A673 (cell line): ENCODE results near the gene NT5M. TPM values are rescaled to one million over a fixed set of nuclear protein-coding genes. Genes with fewer than 3 reads are reported as not detected.
A peak's percentile ranks its signal among the peaks of the same experiment; 100 is the strongest.
"Not testable (repeated sequence)": the region's sequence is repeated elsewhere in the genome, so short reads cannot be mapped to it uniquely, and the experiment has no call there.

Experiments
- BruUV-seq: library from RNA; stranded (reverse); fragments of 400-500 nt; replicated peaks from 2 replicates; lab custom pipeline; 2021; lab: Mats Ljungman, UMichigan
- CTCF ChIA-PET: fragments of 300-600 bp; sonication (Branson Sonifier 250); formaldehyde crosslinking; loops from one replicate; lab custom pipeline; 2022; ENCODE audit warnings: antibody characterized with exemption; lab: Charles Lee
- POLR2A ChIA-PET: fragments of 300-600 bp; sonication (Branson Sonifier 250); formaldehyde crosslinking; loops from one replicate; lab custom pipeline; 2022; ENCODE audit warnings: antibody characterized with exemption; ENCODE audit not compliant: low non-redundant PET; lab: Charles Lee
- DNase-seq: peaks from one replicate; pipeline ENCODE4 v3.0.0-alpha.2; 2015; ENCODE audit warnings: low spot score
- H3K27ac ChIP-seq: fragments of 200-600 bp; sonication (generic); 2 replicates; pipeline ENCODE4 v1.5.1; 2016; ENCODE audit warnings: mixed run types, low read depth, mild to moderate bottlenecking, mixed read lengths, antibody characterized with exemption, low read length; ENCODE audit not compliant: poor library complexity, severe bottlenecking
- H3K27me3 ChIP-seq: fragments of 200-600 bp; sonication (generic); replicated peaks from 2 replicates; pipeline ENCODE4 v1.6.1; 2017; ENCODE audit warnings: mixed run types, low read depth, mild to moderate bottlenecking, mixed read lengths, antibody characterized with exemption, low read length; ENCODE audit not compliant: insufficient read depth, poor library complexity
- H3K36me3 ChIP-seq: fragments of 200-600 bp; sonication (generic); 2 replicates; pipeline ENCODE4 v1.6.1; 2016; ENCODE audit warnings: mixed run types, mild to moderate bottlenecking, mixed read lengths, antibody characterized with exemption, low read length; ENCODE audit not compliant: insufficient read depth, poor library complexity, severe bottlenecking
- H3K4me1 ChIP-seq: fragments of 200-600 bp; sonication (generic); 2 replicates; pipeline ENCODE4 v1.6.1; 2017; ENCODE audit warnings: mixed run types, mild to moderate bottlenecking, mixed read lengths, antibody characterized with exemption, low read length; ENCODE audit not compliant: insufficient read depth, poor library complexity, severe bottlenecking
- H3K4me3 ChIP-seq: fragments of 200-600 bp; sonication (generic); 2 replicates; pipeline ENCODE4 v1.5.1; 2016; ENCODE audit warnings: low read depth, mixed run types, mild to moderate bottlenecking, mixed read lengths, low read length; ENCODE audit not compliant: poor library complexity, severe bottlenecking
- H3K9me3 ChIP-seq: fragments of 200-600 bp; sonication (generic); 2 replicates; pipeline ENCODE4 v1.6.1; 2016; ENCODE audit warnings: mixed run types, low read depth, mild to moderate bottlenecking, mixed read lengths, antibody characterized with exemption, low read length; ENCODE audit not compliant: poor library complexity, severe bottlenecking
- CTCF ChIP-seq: fragments of 300-800, 200-600 bp; sonication (generic); conservative IDR thresholded peaks from 2 replicates; pipeline ENCODE4 v1.5.1; 2017; ENCODE audit warnings: low read depth, mild to moderate bottlenecking, antibody characterized with exemption, low read length, moderate library complexity, mixed read lengths
- EZH2 ChIP-seq: fragments of 200-600 bp; sonication (generic); IDR thresholded peaks from 2 replicates; pipeline ENCODE4 v1.6.1; 2017; ENCODE audit warnings: borderline replicate concordance, low read depth, mild to moderate bottlenecking, mixed read lengths, antibody characterized with exemption, low read length; ENCODE audit not compliant: poor library complexity, severe bottlenecking
- intact Hi-C: fragments of 100-400 bp; cut with micrococcal nuclease; formaldehyde crosslinking; loops from one replicate; pipeline ENCODE4 v1.10.0; 2022; ENCODE audit not compliant: unreplicated experiment
- total RNA-seq: library from RNA; stranded (reverse); gene quantifications from 2 replicates; pipeline ENCODE4 v1.2.3, GENCODE V29; 2021

NT5M gene
- total RNA-seq, 1 experiment from 2014 or later = 2.6 TPM

DNA sequence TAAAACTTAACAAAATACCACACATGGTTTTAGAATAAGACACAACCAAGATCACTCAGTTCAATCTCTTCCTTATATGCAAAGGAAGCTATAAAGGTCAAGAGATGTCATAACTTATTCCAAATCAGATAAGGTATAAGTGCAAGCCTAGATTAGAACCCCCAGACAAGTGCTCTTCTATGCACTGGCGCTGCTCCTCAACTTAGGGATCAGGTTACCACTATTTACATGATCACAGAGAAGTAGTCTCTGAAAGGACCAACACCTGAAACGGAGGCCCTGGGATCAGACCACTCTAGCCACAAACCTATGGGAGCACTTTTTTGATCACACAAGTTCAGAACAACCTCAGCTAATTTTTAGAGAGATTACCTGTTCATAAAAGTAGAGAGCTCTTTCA, 38.7 kb upstream of the NT5M start:
- BruUV-seq = no TSS peak
- CTCF ChIA-PET = no interaction called here

GRCh38 chr17:17269926-17270773, 33.0 kb upstream of the NT5M start:
- ChIA-PET POLR2A (no interaction called here), CTCF (interaction anchor here (0.6 kb wide), 1 partner anchor 11 kb away, joined by 3 read pairs; the partner anchor contains the start of gene COPS3)
- H3K27me3 ChIP-seq = no peaks in the 10 kb centered on the region
- intact Hi-C loops = loop anchor here (5.0 kb wide), 1 partner anchor 53 kb away; no protein-coding TSS in a partner anchor
- TF ChIP-seq CTCF (peak; percentile 42), EZH2 (no peak)
- no peaks in the 10 kb centered on the region for H3K9me3 ChIP-seq
- no peaks in the 10 kb centered on the region for H3K4me1 ChIP-seq
- no peak overlapping the region for H3K4me3 ChIP-seq
- no peak for DNase-seq
- BruUV-seq = no TSS peak
- H3K27ac ChIP-seq = no peak overlapping the region
- peaks cover 77% of the 10 kb centered on the region for H3K36me3 ChIP-seq

More for the DNA sequence above, 38.7 kb upstream of the NT5M start:
- Histone ChIP-seq H3K36me3 (peaks cover 76% of the 10 kb centered on the region), H3K4me3 (no peak overlapping the region), H3K4me1 (no peaks in the 10 kb centered on the region), H3K9me3 (no peaks in the 10 kb centered on the region), H3K27me3 (no peaks in the 10 kb centered on the region), H3K27ac (no peak overlapping the region)
- intact Hi-C loops = no loop called here
- POLR2A ChIA-PET = interaction anchor here (0.6 kb wide), 2 partner anchors 16 to 94 kb away, joined by 4 to 8 read pairs; no protein-coding TSS in a partner anchor
- TF ChIP-seq EZH2 (no peak), CTCF (no peak)
- no peak for DNase-seq

DNA sequence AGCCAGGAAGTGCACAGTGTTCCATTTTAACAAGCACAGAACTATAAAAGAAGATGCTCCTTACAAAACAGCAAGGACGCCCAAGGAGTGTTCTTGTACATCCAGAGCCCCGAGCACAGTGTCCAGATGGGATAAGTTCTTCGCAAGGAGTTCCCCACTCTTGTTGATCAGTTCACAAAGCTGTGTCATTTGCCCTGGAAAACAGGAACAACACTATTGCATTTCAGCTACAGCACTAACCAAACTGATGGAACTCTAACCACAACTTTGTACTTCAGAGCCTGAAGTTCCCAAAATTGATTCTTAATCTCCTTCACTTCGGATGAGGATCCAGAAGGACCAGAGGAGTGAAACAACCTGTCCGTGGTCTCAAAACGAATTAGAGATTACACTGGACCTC, 27.2 kb upstream of the NT5M start:
- no peak for TF ChIP-seq CTCF
- TF ChIP-seq EZH2 = no peak
- no peak overlapping the region for H3K27ac ChIP-seq
- no peaks in the 10 kb centered on the region for H3K27me3 ChIP-seq
- DNase-seq = no peak
- BruUV-seq = no TSS peak
- H3K4me3 ChIP-seq = no peak overlapping the region
- H3K4me1 ChIP-seq = peaks cover 8% of the 10 kb centered on the region
- intact Hi-C loops = no loop called here
- peaks cover 30% of the 10 kb centered on the region for H3K36me3 ChIP-seq
- CTCF ChIA-PET = no interaction called here
- H3K9me3 ChIP-seq = no peaks in the 10 kb centered on the region
- POLR2A ChIA-PET = no interaction called here

- H3K9me3 ChIP-seq, intact Hi-C loops, CTCF ChIA-PET, H3K4me1 ChIP-seq, H3K27me3 ChIP-seq, BruUV-seq, DNase-seq, H3K4me3 ChIP-seq, H3K27ac ChIP-seq: not testable (repeated sequence)
- H3K36me3 ChIP-seq = peaks cover 23% of the 10 kb centered on the region
- POLR2A ChIA-PET = interaction anchor here (0.6 kb wide), 1 partner anchor 16 kb away, joined by 3 read pairs; no protein-coding TSS in a partner anchor
Measured at GRCh38 chr17:17277431-17277830, 25.7 kb upstream of the NT5M start.
